Naive thymus-derived CD4-positive, alpha-beta T cell (primary cell): ENCODE data around the gene TMSB4X. TPM values are rescaled to one million over a fixed set of nuclear protein-coding genes. Genes with fewer than 3 reads are reported as not detected.
A peak's percentile ranks its signal among the peaks of the same experiment; 100 is the strongest.

Experiments used
- ATAC-seq: fragments of 150-1000 bp; cut with Tn5 transposase; 2 replicates; pipeline ENCODE4 v1.10.0; 2021; ENCODE audit warnings: mild to moderate bottlenecking, moderate library complexity
- CTCF ChIA-PET: fragments of 350-600 bp; sonication (Branson Sonifier 250); formaldehyde crosslinking; loops from one replicate; lab custom pipeline; 2021; ENCODE audit warnings: antibody characterized with exemption; lab: Charles Lee
- POLR2A ChIA-PET: fragments of 350-600 bp; sonication (Branson Sonifier 250); formaldehyde crosslinking; loops from one replicate; lab custom pipeline; 2021; ENCODE audit warnings: antibody characterized with exemption, inconsistent platforms; lab: Charles Lee
- DNase-seq, 9 donors: peaks; one replicate each; pipeline versions ENCODE4 v3.0.0 to v3.0.0-alpha.2; 2020 to 2022; ENCODE audit warnings: mixed read lengths in 1 of 9
- H3K27ac ChIP-seq: one replicate; pipeline ENCODE4 v1.7.0; 2013; ENCODE audit warnings: mild to moderate bottlenecking, low read depth, low read length, moderate library complexity
- H3K27me3 ChIP-seq, 2 donors: one replicate each; pipeline ENCODE4 v1.7.0; 2013; ENCODE audit warnings: low read length in 2 of 2, mild to moderate bottlenecking in 2 of 2, moderate library complexity in 2 of 2; ENCODE audit not compliant: control insufficient read depth in 2 of 2, insufficient read depth in 2 of 2
- H3K36me3 ChIP-seq, 3 experiments: 1 replicate in 2 of 3; 2 replicates in 1 of 3; pipeline ENCODE4 v1.7.0; 2013; ENCODE audit warnings: low read length in 3 of 3, mild to moderate bottlenecking in 3 of 3, moderate library complexity in 1 of 3; ENCODE audit not compliant: insufficient read depth in 3 of 3, control insufficient read depth in 2 of 3
- H3K4me1 ChIP-seq, 2 donors: one replicate each; pipeline ENCODE4 v1.7.0; 2013; ENCODE audit warnings: low read length in 2 of 2, mild to moderate bottlenecking in 2 of 2, moderate library complexity in 1 of 2; ENCODE audit not compliant: control insufficient read depth in 2 of 2, insufficient read depth in 2 of 2
- H3K4me3 ChIP-seq: 2 replicates; pipeline ENCODE4 v1.7.0; 2013; ENCODE audit warnings: mild to moderate bottlenecking, low read length
- H3K9me3 ChIP-seq, 3 experiments: 1 replicate in 2 of 3; 2 replicates in 1 of 3; pipeline ENCODE4 v1.7.0; 2013; ENCODE audit warnings: low read length in 3 of 3; ENCODE audit not compliant: control insufficient read depth in 2 of 3
- H3K27ac Mint-ChIP-seq, 9 donors: one replicate each; pipeline ENCODE4 v1.8.0; 2020 to 2022; ENCODE audit warnings: mixed read lengths in 9 of 9, mild to moderate bottlenecking in 8 of 9, moderate library complexity in 5 of 9, inconsistent platforms in 2 of 9
- H3K27me3 Mint-ChIP-seq, 5 donors: one replicate each; pipeline ENCODE4 v1.8.0; 2021 to 2022; ENCODE audit warnings: mixed read lengths in 5 of 5, mild to moderate bottlenecking in 1 of 5
- H3K36me3 Mint-ChIP-seq, 5 donors: one replicate each; pipeline ENCODE4 v1.8.0; 2020 to 2022; ENCODE audit warnings: mixed read lengths in 5 of 5, mild to moderate bottlenecking in 3 of 5, inconsistent platforms in 1 of 5
- H3K4me1 Mint-ChIP-seq, 7 donors: one replicate each; pipeline ENCODE4 v1.8.0; 2020 to 2022; ENCODE audit warnings: mixed read lengths in 7 of 7, mild to moderate bottlenecking in 3 of 7, inconsistent platforms in 1 of 7
- H3K4me3 Mint-ChIP-seq, 10 donors: one replicate each; pipeline ENCODE4 v1.8.0; 2020 to 2022; ENCODE audit warnings: mild to moderate bottlenecking in 10 of 10, mixed read lengths in 10 of 10, moderate library complexity in 6 of 10, inconsistent platforms in 2 of 10
- H3K9me3 Mint-ChIP-seq, 11 donors: one replicate each; pipeline ENCODE4 v1.8.0; 2020 to 2022; ENCODE audit warnings: mixed read lengths in 11 of 11, mild to moderate bottlenecking in 4 of 11, inconsistent platforms in 1 of 11, moderate library complexity in 1 of 11
- intact Hi-C, 2 donors: fragments of 100-400 bp; cut with micrococcal nuclease; formaldehyde crosslinking; loops; one replicate each; pipeline ENCODE4 v1.15.1; 2023
- polyA plus RNA-seq, 2 donors: library from polyadenylated mRNA; unstranded; fragments of 300-500 nt; fragmentation: Illumina TruSeq; gene quantifications; one replicate each; pipeline ENCODE4 v1.2.3, GENCODE V29; 2021
- total RNA-seq, 6 experiments: library from RNA in 5 of 6; stranded (reverse) in 5 of 6; gene quantifications; 1 replicate in 5 of 6; 2 replicates in 1 of 6; pipeline ENCODE4 v1.2.3 and lab custom pipeline; 2021 to 2026

The TMSB4X gene
- total RNA-seq: over 10,000 TPM in 1 of 5 experiments, 1,000 to 10,000 TPM in 4; 3,911 to 13,454 (median 4,935) TPM
- polyA plus RNA-seq: over 10,000 TPM; 26,512 to 30,787 TPM
- 1,081 reads per million, percentile 99 among the genes with 10 or more reads in this experiment for total RNA-seq (lab: John Stamatoyannopoulos, UW)

DNA sequence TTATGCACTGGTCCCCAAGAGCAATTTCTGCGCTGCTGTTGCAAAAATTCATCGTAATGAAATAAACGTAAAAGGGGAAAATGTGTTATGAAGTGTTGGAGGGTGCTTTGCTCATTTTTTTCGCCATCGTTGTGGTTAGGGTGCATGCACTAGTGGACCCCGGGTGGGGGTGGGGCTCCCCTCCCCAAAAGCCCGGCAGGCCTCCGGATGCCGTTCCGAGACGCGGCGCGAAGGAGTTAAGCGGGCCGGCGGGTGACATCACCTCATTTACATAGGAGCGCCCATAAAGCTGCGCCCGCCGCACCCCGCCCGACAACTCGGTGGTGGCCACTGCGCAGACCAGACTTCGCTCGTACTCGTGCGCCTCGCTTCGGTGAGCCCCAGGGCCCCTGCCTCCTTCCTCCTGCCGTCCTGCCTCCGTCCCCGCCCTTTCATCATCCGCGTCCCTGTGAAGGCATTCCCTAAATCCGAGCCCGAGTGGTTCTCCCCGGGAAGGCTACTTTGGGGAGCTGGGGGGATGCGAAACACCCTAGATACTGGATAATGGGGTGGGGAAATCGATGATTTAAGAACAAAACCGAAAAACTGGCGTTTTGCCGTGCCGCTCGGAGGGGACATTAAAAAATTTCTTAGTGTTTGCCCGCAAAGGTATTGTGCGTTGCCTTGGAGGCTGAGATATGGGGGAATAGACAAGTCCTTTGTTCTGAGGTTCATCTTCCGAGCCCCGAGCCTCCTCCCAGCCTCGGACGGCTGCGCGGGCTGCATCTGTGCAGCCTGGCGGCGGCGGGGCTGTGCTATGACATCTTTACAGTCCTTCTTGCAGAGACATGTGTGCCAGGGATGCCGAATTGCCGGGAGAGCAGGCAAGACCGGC, at the start of gene TMSB4X:
TMSB4X (plus strand) TSS at position 315 of the 874 bp plus-strand sequence.
- peaks cover 5 to 19% of the 10 kb centered on the region in 2 donors for H3K4me1 ChIP-seq
- H3K4me1 Mint-ChIP-seq: peaks cover 6 to 57% (median 24%) of the 10 kb centered on the region in 7 donors
- H3K27ac Mint-ChIP-seq: peak within 1 kb of the TSS; percentile 92 to 99 (median 97)
- CTCF ChIA-PET: interaction anchor here (0.6 to 9.2 kb wide), 8 partner anchors 17 to 201 kb away, joined by 3 to 102 read pairs (median 4); no protein-coding TSS in a partner anchor
- POLR2A ChIA-PET: interaction anchor here (0.7 to 24.0 kb wide), 25 partner anchors 7 to 678 kb away, joined by 3 to 1322 read pairs (median 7); partner anchors contain the start of genes FAM9C, PRPS2 and TCEANC
- peak; percentile 69 to 87 (median 81) for DNase-seq
- H3K27ac ChIP-seq: peak within 1 kb of the TSS; percentile 93
- peaks cover 0 to 34% (median 0%) of the 10 kb centered on the region in 11 donors for H3K9me3 Mint-ChIP-seq
- intact Hi-C loops: loop anchor here (1.0 to 5.0 kb wide), 4 partner anchors 24 to 177 kb away; no protein-coding TSS in a partner anchor
- H3K4me3 ChIP-seq: peak within 1 kb of the TSS; percentile 97
- peaks cover 11 to 62% (median 31%) of the 10 kb centered on the region in 5 donors for H3K36me3 Mint-ChIP-seq
- peak within 1 kb of the TSS; percentile 92 to 99 (median 96) for H3K4me3 Mint-ChIP-seq
- no peaks in the 10 kb centered on the region for H3K27me3 ChIP-seq
- peaks cover 11 to 22% (median 20%) of the 10 kb centered on the region in 3 experiments for H3K36me3 ChIP-seq
- ATAC-seq: peak; percentile 75
- peaks cover 0 to 8% (median 0%) of the 10 kb centered on the region in 5 donors for H3K27me3 Mint-ChIP-seq
- no peaks in the 10 kb centered on the region for H3K9me3 ChIP-seq

DNA sequence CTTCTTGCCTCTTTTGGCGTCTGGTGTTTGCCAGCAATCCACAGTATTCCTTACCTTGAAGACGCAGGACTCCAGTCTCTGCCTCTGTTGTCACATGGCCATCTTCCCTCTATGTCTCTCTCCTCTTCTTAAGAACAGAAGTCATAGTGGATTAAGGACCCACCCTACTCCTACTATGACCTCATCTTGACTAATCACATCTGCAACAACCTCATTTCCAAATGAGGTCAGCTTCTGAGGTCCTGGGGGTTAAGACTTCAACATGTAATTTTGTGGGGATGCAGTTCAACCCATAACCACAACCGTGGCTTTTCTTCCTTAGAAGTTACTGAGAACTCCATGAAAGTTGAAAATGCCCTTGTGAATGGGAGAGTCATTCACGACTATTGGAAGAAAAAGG, 45.2 kb upstream of the TMSB4X start:
- peaks cover 0 to 6% (median 4%) of the 10 kb centered on the region in 11 donors for H3K9me3 Mint-ChIP-seq
- ChIA-PET POLR2A (no interaction called here), CTCF (no interaction called here)
- Histone ChIP-seq H3K4me3 (no peak overlapping the region), H3K36me3 (no peaks in the 10 kb centered on the region), H3K9me3 (no peaks in the 10 kb centered on the region), H3K27me3 (no peaks in the 10 kb centered on the region), H3K27ac (no peak overlapping the region), H3K4me1 (no peaks in the 10 kb centered on the region)
- DNase-seq: no peak
- H3K36me3 Mint-ChIP-seq: peaks cover 0 to 1% (median 0%) of the 10 kb centered on the region in 5 donors
- no peak overlapping the region for H3K27ac Mint-ChIP-seq
- intact Hi-C loops: no loop called here
- H3K27me3 Mint-ChIP-seq: peaks cover 0 to 4% (median 0%) of the 10 kb centered on the region in 5 donors
- H3K4me3 Mint-ChIP-seq: no peak overlapping the region
- H3K4me1 Mint-ChIP-seq: peaks cover 0 to 4% (median 0%) of the 10 kb centered on the region in 7 donors
- ATAC-seq: no peak

DNA sequence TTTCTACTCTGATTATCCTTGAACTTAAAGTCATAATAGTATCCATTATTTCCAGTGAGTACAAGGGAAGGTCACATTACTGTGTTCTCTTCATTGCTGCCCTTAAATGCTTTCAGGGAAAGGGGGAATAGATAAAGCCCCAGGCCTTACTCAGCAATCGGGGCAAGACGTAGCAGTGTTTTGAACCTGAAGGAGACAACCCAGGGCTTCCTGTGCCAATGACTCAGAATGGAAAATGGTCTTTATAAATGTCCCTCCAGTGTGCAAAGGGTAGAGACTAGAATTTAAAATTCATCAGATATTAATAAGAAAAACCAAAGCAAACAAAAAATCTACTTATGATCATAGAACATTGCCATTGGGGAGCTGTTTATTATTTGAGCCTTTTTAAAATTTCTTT, 44.8 kb upstream of the TMSB4X start:
- no peak overlapping the region for H3K4me3 ChIP-seq
- peaks cover 0 to 4% (median 0%) of the 10 kb centered on the region in 7 donors for H3K4me1 Mint-ChIP-seq
- no peak for ATAC-seq
- DNase-seq: no peak
- peaks cover 0 to 6% (median 2%) of the 10 kb centered on the region in 11 donors for H3K9me3 Mint-ChIP-seq
- no peak overlapping the region for H3K4me3 Mint-ChIP-seq
- H3K27ac ChIP-seq: no peak overlapping the region
- CTCF ChIA-PET: no interaction called here
- peaks cover 0 to 1% (median 0%) of the 10 kb centered on the region in 5 donors for H3K36me3 Mint-ChIP-seq
- H3K36me3 ChIP-seq: no peaks in the 10 kb centered on the region
- no peaks in the 10 kb centered on the region for H3K27me3 ChIP-seq
- intact Hi-C loops: no loop called here
- H3K4me1 ChIP-seq: no peaks in the 10 kb centered on the region
- H3K27me3 Mint-ChIP-seq: no peaks in the 10 kb centered on the region
- no peak overlapping the region for H3K27ac Mint-ChIP-seq
- POLR2A ChIA-PET: no interaction called here
- H3K9me3 ChIP-seq: no peaks in the 10 kb centered on the region

DNA sequence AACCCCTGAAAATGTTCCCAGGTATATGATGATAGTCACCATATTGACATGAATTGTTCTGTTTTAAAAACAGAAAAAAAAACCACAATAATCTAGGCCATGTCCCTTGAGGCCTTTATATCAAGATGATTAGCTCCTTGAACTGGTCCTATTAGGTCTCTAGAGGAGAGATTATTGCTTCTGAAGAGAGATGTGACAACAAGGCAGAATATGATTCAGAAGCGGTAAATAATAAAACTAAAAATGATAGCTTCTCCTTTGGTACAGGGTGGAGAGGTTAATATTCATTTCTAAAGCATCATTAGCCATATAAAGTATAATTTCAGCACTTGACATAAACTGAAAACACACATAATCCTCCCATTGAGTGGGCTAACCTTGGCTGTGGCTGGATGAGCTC, 42.7 kb upstream of the TMSB4X start:
- DNase-seq (no peak), ATAC-seq (no peak)
- intact Hi-C loops: no loop called here
- peaks cover 0 to 6% (median 0%) of the 10 kb centered on the region in 11 donors for H3K9me3 Mint-ChIP-seq
- ChIA-PET CTCF (no interaction called here), POLR2A (no interaction called here)
- no peak overlapping the region for H3K27ac Mint-ChIP-seq
- H3K4me1 Mint-ChIP-seq: peaks cover 0 to 4% (median 0%) of the 10 kb centered on the region in 7 donors
- H3K27me3 Mint-ChIP-seq: no peaks in the 10 kb centered on the region
- Histone ChIP-seq H3K4me1 (no peaks in the 10 kb centered on the region), H3K4me3 (no peak overlapping the region), H3K27me3 (no peaks in the 10 kb centered on the region), H3K36me3 (no peaks in the 10 kb centered on the region), H3K9me3 (no peaks in the 10 kb centered on the region), H3K27ac (no peak overlapping the region)
- no peaks in the 10 kb centered on the region for H3K36me3 Mint-ChIP-seq
- H3K4me3 Mint-ChIP-seq: no peak overlapping the region

DNA sequence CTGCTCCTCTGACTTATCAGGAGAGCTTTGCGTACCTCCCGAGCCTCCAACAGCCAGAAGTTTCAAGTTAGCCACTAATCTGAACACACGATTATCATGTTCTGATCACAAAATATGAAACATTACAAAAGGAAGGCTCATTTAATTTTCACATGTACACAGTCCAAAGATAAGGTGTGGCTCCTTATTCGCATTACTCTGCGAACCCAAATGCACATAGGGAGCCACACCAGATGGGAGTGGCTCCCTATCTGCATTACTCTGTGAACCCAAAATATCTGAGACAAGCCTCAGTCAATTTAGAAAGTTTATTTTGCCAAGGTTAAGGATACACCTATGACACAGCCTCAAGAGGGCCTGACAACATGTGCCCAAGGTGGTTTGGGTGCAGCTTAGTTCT, 40.1 kb upstream of the TMSB4X start:
- H3K4me3 ChIP-seq: no peak overlapping the region
- H3K4me1 Mint-ChIP-seq: peaks cover 0 to 4% (median 0%) of the 10 kb centered on the region in 7 donors
- H3K9me3 ChIP-seq: no peaks in the 10 kb centered on the region
- no peak for DNase-seq
- H3K27me3 Mint-ChIP-seq: no peaks in the 10 kb centered on the region
- CTCF ChIA-PET: no interaction called here
- H3K36me3 Mint-ChIP-seq: no peaks in the 10 kb centered on the region
- H3K27ac ChIP-seq: no peak overlapping the region
- no peaks in the 10 kb centered on the region for H3K36me3 ChIP-seq
- no peak for ATAC-seq
- intact Hi-C loops: no loop called here
- H3K4me3 Mint-ChIP-seq: no peak overlapping the region
- POLR2A ChIA-PET: no interaction called here
- peaks cover 0 to 6% (median 0%) of the 10 kb centered on the region in 11 donors for H3K9me3 Mint-ChIP-seq
- no peaks in the 10 kb centered on the region for H3K27me3 ChIP-seq
- no peak overlapping the region for H3K27ac Mint-ChIP-seq
- H3K4me1 ChIP-seq: no peaks in the 10 kb centered on the region

DNA sequence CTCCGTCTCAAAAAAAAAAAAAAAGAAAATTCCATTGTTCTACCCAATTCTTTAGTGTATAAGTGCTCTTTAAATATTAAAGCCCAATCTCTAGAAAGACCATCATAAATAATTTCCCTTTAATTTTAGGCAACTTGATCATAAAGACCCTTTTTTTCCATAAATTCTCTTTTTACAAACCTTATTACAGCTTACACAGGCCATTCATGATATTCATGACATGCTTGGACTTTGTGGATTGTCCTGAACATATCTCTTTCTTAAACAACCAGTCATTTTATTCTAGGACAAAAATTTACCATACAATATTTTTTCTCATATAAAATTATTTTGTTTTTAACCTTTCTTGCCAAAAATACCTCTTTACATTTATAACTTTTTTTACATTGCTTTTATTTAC, 38.0 kb upstream of the TMSB4X start:
- Histone ChIP-seq H3K4me3 (no peak overlapping the region), H3K27ac (no peak overlapping the region), H3K9me3 (no peaks in the 10 kb centered on the region), H3K4me1 (no peaks in the 10 kb centered on the region), H3K36me3 (no peaks in the 10 kb centered on the region), H3K27me3 (no peaks in the 10 kb centered on the region)
- H3K27ac Mint-ChIP-seq: no peak overlapping the region
- ATAC-seq (no peak), DNase-seq (no peak)
- peaks cover 0 to 4% (median 0%) of the 10 kb centered on the region in 7 donors for H3K4me1 Mint-ChIP-seq
- H3K36me3 Mint-ChIP-seq: no peaks in the 10 kb centered on the region
- peaks cover 0 to 2% (median 0%) of the 10 kb centered on the region in 11 donors for H3K9me3 Mint-ChIP-seq
- no peak overlapping the region for H3K4me3 Mint-ChIP-seq
- CTCF ChIA-PET: no interaction called here
- H3K27me3 Mint-ChIP-seq: peaks cover 0 to 2% (median 0%) of the 10 kb centered on the region in 5 donors
- intact Hi-C loops: no loop called here
- POLR2A ChIA-PET: interaction anchor here (1.3 kb wide), 1 partner anchor 10 kb away, joined by 6 read pairs; no protein-coding TSS in a partner anchor
